Measurements from ENCODE around the gene ABCC9.
"Not testable (repeated sequence)": the region's sequence is repeated elsewhere in the genome, so short reads cannot be mapped to it uniquely, and the experiment has no call there.

ABCC9 gene

DNA sequence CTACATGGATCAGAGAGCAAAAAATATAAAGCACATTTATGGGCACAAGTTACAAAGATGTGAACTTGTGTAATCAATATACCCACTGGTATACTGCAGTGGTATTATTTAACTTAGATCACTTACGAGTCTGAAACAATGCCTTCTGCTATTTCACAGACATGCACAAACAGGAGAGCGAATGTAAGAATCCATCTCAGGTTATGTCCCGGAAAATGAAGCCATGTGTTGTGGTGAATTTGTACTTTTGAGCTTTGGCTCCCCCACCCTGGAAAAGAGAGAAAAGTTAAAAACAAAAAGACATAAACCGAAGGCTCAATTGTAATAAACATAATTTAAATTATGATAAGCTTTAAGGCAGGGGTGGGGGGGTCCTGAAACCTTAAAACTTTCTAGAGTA lies 7.6 kb downstream of the ABCC9 start:
- DNase-seq = no peak

DNA sequence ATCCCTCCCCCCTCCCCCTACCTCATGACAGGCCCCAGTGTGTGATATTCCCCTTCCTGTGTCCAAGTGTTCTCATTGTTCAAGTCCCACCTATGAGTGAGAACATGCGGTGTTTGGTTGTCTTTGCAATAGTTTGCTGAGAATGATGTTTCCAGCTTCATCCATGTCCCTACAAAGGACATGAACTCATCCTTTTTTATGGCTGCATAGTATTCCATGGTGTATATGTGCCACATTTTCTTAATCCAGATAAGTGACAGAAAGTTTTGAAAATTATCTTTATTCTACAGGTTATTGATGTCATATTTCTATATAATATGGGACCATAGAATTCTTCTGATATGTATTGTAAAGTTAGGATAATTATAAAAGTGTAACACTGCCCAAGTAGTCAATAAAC lies 11.3 kb downstream of the ABCC9 start:
- not testable (repeated sequence) for DNase-seq

DNA sequence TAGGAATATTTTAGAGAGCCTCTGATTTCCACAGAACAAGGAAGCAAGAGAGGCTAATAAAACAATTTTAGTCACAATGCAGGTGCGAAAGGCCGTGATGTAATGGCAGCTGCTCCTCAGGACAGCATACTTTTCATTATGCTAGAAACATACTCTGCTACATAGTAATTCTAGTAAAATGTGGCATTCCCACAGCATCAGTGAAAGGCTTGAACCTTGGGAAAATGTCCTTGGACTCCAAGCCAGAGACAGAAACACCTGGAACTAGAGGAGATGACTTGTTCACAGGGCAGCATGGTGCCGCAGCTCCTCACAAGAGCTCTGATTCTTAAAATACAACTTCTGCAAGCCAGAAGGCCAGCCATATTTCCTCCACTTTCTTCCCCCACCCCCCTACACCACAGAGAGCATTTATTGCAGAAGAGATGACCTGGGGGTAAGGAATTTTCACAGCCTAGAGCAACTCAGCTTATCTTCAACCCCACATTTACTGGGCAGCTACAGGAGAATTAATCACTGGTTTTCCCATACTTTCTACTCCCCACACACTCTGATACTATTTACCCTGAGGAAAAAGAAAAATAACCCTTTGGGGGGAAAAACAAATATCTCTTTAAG lies 15.8 kb downstream of the ABCC9 start:
- no peak for DNase-seq

- DNase-seq = no peak
These were observed 19.8 kb downstream of the ABCC9 start for GRCh38 chr12:21921436-21921835.

GRCh38 chr12:21918456-21918855 lies 22.8 kb downstream of the ABCC9 start:
- DNase-seq = no peak

- no peak for DNase-seq
These were observed 27.4 kb downstream of the ABCC9 start for GRCh38 chr12:21913823-21914222.

DNA sequence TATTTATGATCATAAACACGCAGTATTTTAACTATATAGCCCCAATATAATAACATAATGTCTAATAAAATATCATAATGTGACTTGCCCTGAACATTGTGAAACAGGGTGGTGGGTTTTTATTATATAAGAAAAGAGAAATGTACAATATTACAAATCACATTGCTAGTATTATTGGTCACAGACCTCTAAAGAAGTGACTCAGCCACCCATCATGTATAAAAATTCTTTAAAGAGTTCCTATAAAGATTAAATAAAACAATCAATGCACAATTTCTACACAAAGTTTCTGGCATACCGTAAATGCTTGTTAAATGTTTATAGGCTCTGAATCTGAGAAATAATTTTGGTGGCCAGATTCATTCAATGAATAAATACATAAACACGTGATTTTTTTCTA lies 28.9 kb downstream of the ABCC9 start:
- no peak for DNase-seq

DNA sequence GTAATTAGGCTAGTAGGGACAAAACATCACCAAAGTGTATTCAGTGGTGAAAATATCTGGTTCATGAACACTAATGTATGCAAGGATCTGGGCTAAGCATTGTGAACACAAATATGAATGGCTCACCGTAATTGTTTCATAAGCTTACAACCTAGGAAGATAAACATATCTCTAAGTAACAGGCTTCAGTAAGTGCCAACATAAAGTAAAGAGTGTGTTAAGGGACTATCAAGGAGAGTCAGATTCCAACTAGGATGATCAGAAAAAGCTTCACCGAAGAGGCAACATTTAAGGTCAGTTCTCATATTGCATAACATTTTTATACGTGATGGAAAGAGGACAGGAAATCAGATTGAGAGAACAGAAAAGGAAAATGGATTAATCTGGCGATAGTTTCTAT lies 29.4 kb downstream of the ABCC9 start:
- no peak for DNase-seq

GRCh38 chr12:21910657-21911056 lies 30.6 kb downstream of the ABCC9 start:
- DNase-seq = no peak

GRCh38 chr12:21907948-21908837 lies 33.0 kb downstream of the ABCC9 start:
- DNase-seq = peak; percentile 17

- no peak for DNase-seq
These were observed 34.2 kb downstream of the ABCC9 start for GRCh38 chr12:21906919-21907493.

DNA sequence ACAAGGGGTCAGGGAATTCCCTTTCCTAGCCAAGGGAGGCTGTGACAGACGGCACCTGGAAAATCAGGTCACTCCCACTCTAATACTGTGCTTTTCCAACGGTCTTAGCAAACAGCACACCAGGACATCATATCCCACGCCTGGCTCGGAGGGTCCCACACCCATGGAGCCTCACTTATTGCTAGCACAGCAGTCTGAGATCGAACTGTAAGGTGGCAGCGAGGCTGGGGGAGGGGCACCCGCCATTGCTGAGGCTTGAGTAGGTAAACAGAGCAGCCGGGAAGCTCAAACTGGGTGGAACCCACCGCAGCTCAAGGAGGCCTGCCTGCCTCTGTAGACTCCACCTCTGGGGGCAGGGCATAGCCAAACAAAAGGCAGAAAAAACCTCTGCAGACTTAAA lies 41.7 kb downstream of the ABCC9 start:
- DNase-seq = not testable (repeated sequence)

DNA sequence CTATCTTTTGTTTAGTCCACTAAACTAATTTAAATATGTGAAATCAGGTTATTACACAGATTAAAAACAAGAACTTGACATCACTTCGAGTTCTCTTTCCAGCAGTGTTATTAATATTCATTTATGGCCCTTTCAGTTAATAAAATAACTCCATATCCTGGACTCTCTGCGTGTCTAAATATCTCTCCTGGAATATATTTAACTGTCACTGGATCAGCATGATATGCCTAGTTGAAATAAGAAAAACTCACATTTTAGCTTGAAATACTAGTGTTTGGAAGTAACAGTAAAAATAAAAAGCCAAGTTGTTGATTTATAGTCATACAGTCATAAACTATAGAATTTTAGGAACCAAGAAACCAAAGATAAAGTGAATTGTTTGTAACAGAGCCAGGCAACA lies 45.6 kb downstream of the ABCC9 start:
- DNase-seq = no peak

DNA sequence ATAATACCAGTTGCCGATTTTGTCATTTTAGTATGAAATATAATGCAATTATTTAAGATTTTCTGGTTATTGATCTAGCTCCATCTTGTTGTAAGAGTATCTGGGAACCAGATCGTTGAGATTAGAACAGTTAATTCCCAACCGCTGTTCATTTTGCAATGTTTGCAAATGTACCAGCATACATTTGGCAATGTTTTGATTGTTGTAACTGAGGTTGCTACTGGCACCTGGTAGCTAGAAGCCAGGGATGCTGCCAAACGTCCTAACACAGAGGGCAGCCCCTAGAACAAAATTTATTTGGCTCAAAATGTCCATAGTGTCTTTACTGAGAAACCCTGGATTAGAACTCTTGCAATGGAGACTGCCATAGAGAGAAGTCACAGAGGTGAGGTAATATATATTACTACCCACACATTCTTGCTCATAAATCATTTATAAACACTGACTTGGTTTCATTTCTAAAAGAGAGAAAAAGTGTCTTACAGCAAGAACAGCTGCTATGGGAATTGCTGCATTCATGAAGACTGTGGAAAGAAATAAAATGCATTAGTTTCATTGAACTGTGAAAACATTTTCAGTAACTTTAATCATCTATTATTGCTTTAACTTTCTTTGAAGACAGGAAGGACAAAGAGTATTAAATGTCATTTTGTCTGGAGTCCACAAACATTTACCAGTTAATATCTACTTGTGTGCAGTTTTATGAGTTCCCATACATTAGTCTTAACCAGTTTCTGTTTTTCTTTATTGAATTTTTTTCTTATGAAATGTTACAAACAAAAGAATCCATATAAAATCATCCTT lies 46.2 kb downstream of the ABCC9 start:
- DNase-seq = no peak

GRCh38 chr12:21893924-21894323 lies 47.3 kb downstream of the ABCC9 start:
- DNase-seq = no peak

DNA sequence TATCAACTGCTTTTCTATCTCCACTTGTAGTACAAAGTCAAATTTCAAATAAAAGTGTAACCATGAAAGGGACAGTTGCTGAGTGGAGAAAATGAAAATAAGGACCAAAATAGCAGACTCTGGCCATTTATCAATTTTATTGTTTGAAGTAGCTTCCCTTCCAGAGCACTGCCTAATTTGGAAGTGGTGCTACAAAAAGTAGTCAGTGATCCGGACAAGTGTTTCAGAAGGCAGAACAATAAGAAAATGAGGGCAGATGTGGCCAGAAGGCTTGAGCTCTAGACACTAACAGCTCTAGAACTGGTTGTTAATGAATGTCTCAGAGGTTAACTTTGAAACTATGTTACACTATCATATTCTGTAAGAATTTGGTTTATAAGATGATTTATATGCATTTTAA lies 48.9 kb downstream of the ABCC9 start:
- DNase-seq = no peak

GRCh38 chr12:21891751-21892217 lies 49.4 kb downstream of the ABCC9 start:
- DNase-seq = no peak

DNA sequence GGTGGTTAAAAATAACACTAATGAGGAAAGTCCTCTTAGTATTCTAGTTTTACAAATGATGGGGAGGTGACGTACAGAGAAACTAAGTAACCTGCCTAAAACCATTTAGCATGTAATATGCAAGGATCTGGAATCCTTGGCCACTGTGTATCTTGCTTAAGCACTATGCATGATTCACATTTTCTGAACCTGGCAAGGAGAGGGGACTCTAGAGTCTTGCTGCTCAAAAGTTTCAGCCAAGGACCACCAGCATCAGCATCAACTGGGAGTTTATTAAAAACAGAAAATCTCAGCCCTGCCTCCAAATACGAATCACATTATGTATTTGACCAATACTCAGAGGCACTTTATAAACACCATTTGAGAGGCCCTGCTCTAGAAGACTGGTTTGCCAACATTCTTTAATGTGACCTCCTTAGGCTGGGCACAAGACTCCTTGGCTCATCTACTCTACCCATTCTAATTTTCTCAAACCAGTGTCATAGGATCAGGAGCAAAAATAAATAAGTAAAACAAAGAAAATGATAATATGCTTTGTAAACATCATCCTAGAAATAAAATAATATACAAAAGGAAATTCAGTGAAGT lies 52.9 kb downstream of the ABCC9 start:
- DNase-seq = no peak

GRCh38 chr12:21884936-21885335 lies 56.3 kb downstream of the ABCC9 start:
- no peak for DNase-seq

GRCh38 chr12:21882635-21883034 lies 58.6 kb downstream of the ABCC9 start:
- no peak for DNase-seq

GRCh38 chr12:21881965-21882364 lies 59.3 kb downstream of the ABCC9 start:
- peak; percentile 61 for DNase-seq

GRCh38 chr12:21879312-21879711 lies 61.9 kb downstream of the ABCC9 start:
- no peak for DNase-seq
